GM12878 (cell line): ENCODE data around the gene MAPK9. TPM values are rescaled to one million over a fixed set of nuclear protein-coding genes. Genes with fewer than 3 reads are reported as not detected.

ENCODE experiments used
- ATAC-seq: fragments of 200-7000 bp; cut with Tn5 transposase; 3 replicates; pipeline ENCODE4 v1.9.1; 2020; ENCODE audit warnings: mild to moderate bottlenecking, moderate library complexity
- BruUV-seq: library from RNA; stranded (reverse); fragments of 400-500 nt; replicated peaks from 2 replicates; lab custom pipeline; 2021; lab: Mats Ljungman, UMichigan
- CTCF ChIA-PET: fragments of 300-600 bp; sonication (Branson Sonifier 250); formaldehyde crosslinking; extraction: SDS; loops from one replicate; lab custom pipeline; 2021; ENCODE audit warnings: inconsistent platforms; lab: Yijun Ruan, JAX
- POLR2A ChIA-PET: fragments of 350-600 bp; formaldehyde crosslinking; extraction: SDS; loops from one replicate; lab custom pipeline; 2021; ENCODE audit warnings: inconsistent platforms; lab: Charles Lee
- RAD21 ChIA-PET: fragments of 300-600 bp; sonication (Branson Sonifier 250); formaldehyde crosslinking; loops from one replicate; lab custom pipeline; 2023; ENCODE audit warnings: antibody characterized with exemption; ENCODE audit not compliant: unreplicated experiment; lab: Charles Lee
- SMC1A ChIA-PET: fragments of 300-600 bp; sonication (Branson Sonifier 250); formaldehyde crosslinking; loops from one replicate; lab custom pipeline; 2023; ENCODE audit not compliant: unreplicated experiment, uncharacterized antibody; lab: Charles Lee
- DNase-seq: peaks from one replicate; pipeline ENCODE4 v3.0.0-alpha.2; 2011; ENCODE audit warnings: low read depth, low spot score
- FAIRE-seq: peaks from 3 replicates; lab custom pipeline; 2011; peaks lifted over from hg19 to GRCh38; lab: Jason Lieb, UNC
- H2AFZ ChIP-seq: 2 replicates; pipeline ENCODE4 v1.6.0; 2011; ENCODE audit warnings: low read depth, low read length, control low read depth; ENCODE audit not compliant: control insufficient read depth
- H3K27ac ChIP-seq: 2 replicates; pipeline ENCODE4 v1.5.1; 2011; ENCODE audit warnings: control low read depth; ENCODE audit not compliant: control insufficient read depth, insufficient read depth
- H3K27me3 ChIP-seq, 2 experiments: replicated peaks in 1 of 2; 2 replicates each; pipeline versions ENCODE4 v1.6.0 to v1.6.1; 2011; ENCODE audit warnings: low read length in 1 of 2; ENCODE audit not compliant: control insufficient read depth in 2 of 2, insufficient read depth in 2 of 2
- H3K36me3 ChIP-seq, 2 experiments: 2 replicates each; pipeline ENCODE4 v1.5.1; 2011; ENCODE audit warnings: low read length in 1 of 2; ENCODE audit not compliant: control insufficient read depth in 2 of 2, insufficient read depth in 2 of 2
- H3K4me1 ChIP-seq: 2 replicates; pipeline ENCODE4 v1.6.1; 2011; ENCODE audit warnings: mild to moderate bottlenecking, low read length, moderate library complexity, mixed read lengths; ENCODE audit not compliant: control insufficient read depth, insufficient read depth
- H3K4me2 ChIP-seq: 2 replicates; pipeline ENCODE4 v1.6.0; 2011; ENCODE audit warnings: control low read depth; ENCODE audit not compliant: control insufficient read depth, insufficient read depth
- H3K4me3 ChIP-seq: fragments of 200-600 bp; sonication (generic); 2 replicates; pipeline ENCODE4 v1.5.1; 2016
- H3K79me2 ChIP-seq: 2 replicates; pipeline ENCODE4 v1.6.0; 2011; ENCODE audit warnings: low read length; ENCODE audit not compliant: control insufficient read depth, insufficient read depth
- H3K9ac ChIP-seq: 2 replicates; pipeline ENCODE4 v1.8.0; 2011; ENCODE audit warnings: low read length, control low read depth, mixed read lengths; ENCODE audit not compliant: control insufficient read depth, insufficient read depth
- H3K9me3 ChIP-seq: replicated peaks from 3 replicates; pipeline ENCODE4 v1.5.1; 2011; ENCODE audit warnings: mild to moderate bottlenecking, low read length; ENCODE audit not compliant: control insufficient read depth, insufficient read depth
- H4K20me1 ChIP-seq: 2 replicates; pipeline ENCODE4 v1.6.0; 2011; ENCODE audit not compliant: control insufficient read depth, insufficient read depth
- NRF1 ChIP-seq: conservative IDR thresholded peaks from 2 replicates; pipeline ENCODE4 v1.6.1; 2011; ENCODE audit warnings: mild to moderate bottlenecking, low read depth, low read length, improper control_type of control experiment
- PAX5 ChIP-seq: IDR thresholded peaks from 2 replicates; pipeline ENCODE4 v1.6.1; 2011; ENCODE audit warnings: low read depth, low read length, borderline replicate concordance
- ZBTB40 ChIP-seq: fragments of 450-650 bp; IDR thresholded peaks from 2 replicates; pipeline ENCODE4 v1.6.1; 2016; ENCODE audit warnings: mild to moderate bottlenecking, moderate library complexity, borderline replicate concordance
- WGBS: methylation state at CpG from one replicate; pipeline ENCODE4 v1.1.6; 2016; ENCODE audit warnings: low lambda C conversion rate; ENCODE audit not compliant: insufficient replicate concordance, insufficient coverage; ENCODE audit errors: missing lambda C conversion rate; 5-methylcytosine and 5-hydroxymethylcytosine counted together
- in situ Hi-C: fragments of 300-500 bp; cut with MboI; formaldehyde crosslinking; loops from 9 replicates; pipeline ENCODE4 v1.14.3; 2018; ENCODE audit warnings: mixed read lengths
- intact Hi-C: fragments of 100-400 bp; cut with micrococcal nuclease; formaldehyde crosslinking; loops from one replicate; pipeline ENCODE4 v1.14.2; 2022; ENCODE audit not compliant: unreplicated experiment
- polyA plus RNA-seq, 11 experiments: library from polyadenylated mRNA; depleted of rRNA in 4 of 11; unstranded in 6 of 11; stranded (reverse) in 5 of 11; fragments of >200 nt; fragmentation: Nextera tagmentation in 4 of 11; fragmentation: Illumina TruSeq in 1 of 11; extraction: Ambion mirVana in 4 of 11; extraction: Trizol in 1 of 11; gene quantifications; 1 replicate in 1 of 11; 2 replicates in 10 of 11; pipeline versions ENCODE4 v1.2.1 to v1.2.3, GENCODE V29; 2011 to 2016; ENCODE audit warnings: inconsistent platforms in 2 of 11, missing spikeins in 2 of 11, low read depth in 1 of 11
- total RNA-seq, 4 experiments: library from RNA; depleted of rRNA in 3 of 4; stranded (reverse); fragments of >200 nt in 3 of 4; fragmentation: Illumina TruSeq in 1 of 4; extraction: Trizol in 1 of 4; gene quantifications; 2 replicates each; pipeline versions ENCODE4 v1.2.1 to v1.2.3, GENCODE V29; 2013 to 2021

The MAPK9 gene
- total and polyA plus RNA-seq, 10 of the 15 experiments (the other 5 are each of a cell fraction or from before 2014, with no cell fraction given) = 2.1 to 52.9 (median 21.7) TPM

GRCh38 chr5:180206993-180207392 is 84.9 kb downstream of the MAPK9 start:
- BruUV-seq = no TSS peak
- no peaks in the 10 kb centered on the region for H3K79me2 ChIP-seq
- H2AFZ ChIP-seq = no peak overlapping the region
- no peak overlapping the region for H3K27ac ChIP-seq
- H3K4me1 ChIP-seq = no peaks in the 10 kb centered on the region
- peaks cover 0 to 5% of the 10 kb centered on the region in 2 experiments; a peak in 2 of 4 replicates for H3K27me3 ChIP-seq
- ChIA-PET SMC1A (no interaction called here), CTCF (interaction anchor here (1.1 to 1.3 kb wide), 4 partner anchors 82 to 265 kb away, joined by 3 to 4 read pairs (median 3); no protein-coding TSS in a partner anchor), RAD21 (interaction anchor here (0.6 kb wide), 1 partner anchor 122 kb away, joined by 3 read pairs; no protein-coding TSS in a partner anchor), POLR2A (no interaction called here)
- no peaks in the 10 kb centered on the region for H3K36me3 ChIP-seq
- no peaks in the 10 kb centered on the region; the same call in 2 of the 3 replicates for H3K9me3 ChIP-seq
- no peak for TF ChIP-seq PAX5
- TF ChIP-seq ZBTB40 = no peak
- TF ChIP-seq NRF1 = no peak
- no peaks in the 10 kb centered on the region for H4K20me1 ChIP-seq
- FAIRE-seq (no peak), DNase-seq (no peak), ATAC-seq (no peak)
- no peak overlapping the region for H3K4me3 ChIP-seq
- H3K9ac ChIP-seq = no peak overlapping the region
- in situ Hi-C loops (no loop called here), intact Hi-C loops (no loop called here)
- 35% methylated on average over 11 of the region's 11 CpGs for WGBS
- H3K4me2 ChIP-seq = no peak overlapping the region
